Astrocyte (in vitro differentiated cells and primary cell): ENCODE measurements around the gene CENPT. TPM values are rescaled to one million over a fixed set of nuclear protein-coding genes. Genes with fewer than 3 reads are reported as not detected.

ENCODE experiments used
- DNase-seq: peaks from one replicate; pipeline ENCODE4 v3.0.0-alpha.2; 2010; ENCODE audit warnings: low read depth
- FAIRE-seq: peaks from 2 replicates; lab custom pipeline; 2011; peaks lifted over from hg19 to GRCh38; lab: Jason Lieb, UNC
- H2AFZ ChIP-seq: 2 replicates; pipeline ENCODE4 v1.6.0; 2012; ENCODE audit warnings: low read depth, low read length, inconsistent platforms
- H3K27ac ChIP-seq: 2 replicates; pipeline ENCODE4 v1.5.1; 2011; ENCODE audit warnings: low read depth, low read length, inconsistent platforms
- H3K27me3 ChIP-seq: 2 replicates; pipeline ENCODE4 v1.6.0; 2011; ENCODE audit warnings: low read length, inconsistent platforms; ENCODE audit not compliant: insufficient read depth
- H3K36me3 ChIP-seq: 2 replicates; pipeline ENCODE4 v1.5.1; 2011; ENCODE audit warnings: low read length, inconsistent platforms; ENCODE audit not compliant: insufficient read depth
- H3K4me1 ChIP-seq: 2 replicates; pipeline ENCODE4 v1.5.1; 2011; ENCODE audit warnings: low read length, inconsistent platforms; ENCODE audit not compliant: insufficient read depth
- H3K4me2 ChIP-seq: 2 replicates; pipeline ENCODE4 v1.6.0; 2012; ENCODE audit warnings: low read length, inconsistent platforms
- H3K4me3 ChIP-seq: 2 replicates; pipeline ENCODE4 v1.5.1; 2011; ENCODE audit warnings: low read depth, mild to moderate bottlenecking, low read length, inconsistent platforms; ENCODE audit not compliant: insufficient read depth
- H3K79me2 ChIP-seq: 2 replicates; pipeline ENCODE4 v1.6.0; 2012; ENCODE audit warnings: mild to moderate bottlenecking, low read length, inconsistent platforms; ENCODE audit not compliant: insufficient read depth
- H3K9ac ChIP-seq: 2 replicates; pipeline ENCODE4 v1.6.0; 2012; ENCODE audit warnings: mild to moderate bottlenecking, low read length, inconsistent platforms
- H3K9me3 ChIP-seq: 2 replicates; pipeline ENCODE4 v1.5.1; 2012; ENCODE audit warnings: low read depth, mild to moderate bottlenecking, low read length, inconsistent platforms; ENCODE audit not compliant: insufficient read depth
- H4K20me1 ChIP-seq: 2 replicates; pipeline ENCODE4 v1.6.0; 2012; ENCODE audit warnings: low read length, inconsistent platforms; ENCODE audit not compliant: insufficient read depth
- H3K27ac Mint-ChIP-seq: one replicate; pipeline ENCODE4 v1.8.0; 2021; ENCODE audit warnings: mild to moderate bottlenecking, mixed read lengths; ENCODE audit not compliant: unreplicated experiment
- H3K27me3 Mint-ChIP-seq: one replicate; pipeline ENCODE4 v1.8.0; 2021; ENCODE audit warnings: low read depth, mixed read lengths; ENCODE audit not compliant: unreplicated experiment
- H3K36me3 Mint-ChIP-seq: one replicate; pipeline ENCODE4 v1.8.0; 2021; ENCODE audit warnings: low read depth, mixed read lengths; ENCODE audit not compliant: unreplicated experiment
- H3K4me1 Mint-ChIP-seq: one replicate; pipeline ENCODE4 v1.8.0; 2021; ENCODE audit warnings: low read depth, mixed read lengths; ENCODE audit not compliant: unreplicated experiment
- H3K4me3 Mint-ChIP-seq: one replicate; pipeline ENCODE4 v1.8.0; 2021; ENCODE audit warnings: mild to moderate bottlenecking, moderate library complexity, mixed read lengths; ENCODE audit not compliant: unreplicated experiment
- H3K9me3 Mint-ChIP-seq: one replicate; pipeline ENCODE4 v1.8.0; 2021; ENCODE audit warnings: mild to moderate bottlenecking, mixed read lengths; ENCODE audit not compliant: unreplicated experiment
- EZH2 ChIP-seq: IDR thresholded peaks from 2 replicates; pipeline ENCODE4 v1.6.1; 2012; ENCODE audit warnings: mild to moderate bottlenecking, low read length, inconsistent platforms; ENCODE audit not compliant: insufficient read depth
- total RNA-seq: library from RNA; stranded (reverse); gene quantifications from 2 replicates; pipeline ENCODE4 v1.2.1, GENCODE V29; 2021
- TF ChIP-seq, protein P1 (sequence below): IDR thresholded peaks from 2 replicates; pipeline ENCODE4 v1.5.1; 2011; ENCODE audit warnings: low read depth, mild to moderate bottlenecking, inconsistent platforms, low read length, moderate library complexity; ENCODE audit not compliant: insufficient read depth

The CENPT gene
- total RNA-seq, 1 donor from 2014 or later: 79.3 TPM

DNA sequence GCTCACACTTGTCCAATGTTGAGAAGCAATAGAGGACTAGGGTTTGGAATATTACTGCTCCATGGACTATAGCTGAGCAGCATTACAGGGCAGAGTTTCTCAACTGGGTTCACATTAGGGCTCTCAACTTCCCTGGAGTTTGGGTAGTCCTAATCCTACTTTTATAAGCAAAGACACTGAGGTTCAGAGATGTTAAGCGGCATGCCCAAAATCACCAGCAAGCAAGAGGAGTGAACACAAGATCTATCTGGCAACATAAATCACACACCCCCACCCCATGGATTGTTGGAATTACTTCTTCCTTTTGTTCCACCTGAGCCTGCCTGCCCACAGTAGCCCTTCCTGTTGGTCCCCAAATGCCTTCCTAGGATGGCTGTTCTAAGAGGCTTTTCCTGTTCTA, 35.6 kb downstream of the CENPT start:
- H3K27me3 Mint-ChIP-seq: no peaks in the 10 kb centered on the region
- Histone ChIP-seq H3K9ac (no peak overlapping the region), H3K4me2 (no peak overlapping the region), H3K4me3 (no peak overlapping the region), H4K20me1 (no peaks in the 10 kb centered on the region), H3K27me3 (no peaks in the 10 kb centered on the region), H3K4me1 (peaks cover 4% of the 10 kb centered on the region), H3K36me3 (no peaks in the 10 kb centered on the region), H3K27ac (no peak overlapping the region), H2AFZ (no peak overlapping the region), H3K9me3 (no peaks in the 10 kb centered on the region), H3K79me2 (no peaks in the 10 kb centered on the region)
- no peak for DNase-seq
- FAIRE-seq: no peak
- no peak overlapping the region for H3K27ac Mint-ChIP-seq
- H3K4me3 Mint-ChIP-seq: no peak overlapping the region
- no peaks in the 10 kb centered on the region for H3K36me3 Mint-ChIP-seq
- peaks cover 2% of the 10 kb centered on the region for H3K4me1 Mint-ChIP-seq
- H3K9me3 Mint-ChIP-seq: no peaks in the 10 kb centered on the region
- TF ChIP-seq, protein P1, sequence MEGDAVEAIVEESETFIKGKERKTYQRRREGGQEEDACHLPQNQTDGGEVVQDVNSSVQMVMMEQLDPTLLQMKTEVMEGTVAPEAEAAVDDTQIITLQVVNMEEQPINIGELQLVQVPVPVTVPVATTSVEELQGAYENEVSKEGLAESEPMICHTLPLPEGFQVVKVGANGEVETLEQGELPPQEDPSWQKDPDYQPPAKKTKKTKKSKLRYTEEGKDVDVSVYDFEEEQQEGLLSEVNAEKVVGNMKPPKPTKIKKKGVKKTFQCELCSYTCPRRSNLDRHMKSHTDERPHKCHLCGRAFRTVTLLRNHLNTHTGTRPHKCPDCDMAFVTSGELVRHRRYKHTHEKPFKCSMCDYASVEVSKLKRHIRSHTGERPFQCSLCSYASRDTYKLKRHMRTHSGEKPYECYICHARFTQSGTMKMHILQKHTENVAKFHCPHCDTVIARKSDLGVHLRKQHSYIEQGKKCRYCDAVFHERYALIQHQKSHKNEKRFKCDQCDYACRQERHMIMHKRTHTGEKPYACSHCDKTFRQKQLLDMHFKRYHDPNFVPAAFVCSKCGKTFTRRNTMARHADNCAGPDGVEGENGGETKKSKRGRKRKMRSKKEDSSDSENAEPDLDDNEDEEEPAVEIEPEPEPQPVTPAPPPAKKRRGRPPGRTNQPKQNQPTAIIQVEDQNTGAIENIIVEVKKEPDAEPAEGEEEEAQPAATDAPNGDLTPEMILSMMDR: no peak
- no peak for TF ChIP-seq EZH2

DNA sequence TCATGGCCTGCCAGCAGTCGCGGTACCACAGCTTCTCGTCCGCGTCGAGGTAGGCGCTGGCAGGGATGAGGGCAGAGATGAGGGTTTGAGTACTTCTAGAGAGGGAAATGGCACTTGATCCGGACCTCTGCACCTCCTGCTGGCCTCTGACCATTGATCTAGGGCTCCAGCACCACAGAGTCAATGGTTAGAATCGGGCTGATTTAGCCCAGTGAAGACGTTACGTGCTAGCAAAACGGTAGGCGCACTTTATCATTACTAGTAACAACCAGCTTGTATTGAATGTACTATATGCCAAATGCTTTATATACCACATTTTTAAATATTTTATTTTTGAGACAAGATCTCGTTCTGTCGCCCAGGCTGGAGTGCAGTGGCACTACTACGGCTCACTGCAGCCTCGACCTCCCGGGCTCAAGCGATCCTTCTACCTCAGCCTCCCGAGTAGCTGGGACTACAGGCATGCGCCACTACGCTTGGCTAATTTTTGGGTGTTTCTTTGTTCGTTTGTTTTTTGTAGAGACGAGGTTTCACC, 40.3 kb downstream of the CENPT start:
- H3K79me2 ChIP-seq: peaks cover 37% of the 10 kb centered on the region
- H3K36me3 ChIP-seq: peaks cover 7% of the 10 kb centered on the region
- Mint-ChIP-seq H3K27ac (peak overlapping the region; percentile 44), H3K4me3 (peak overlapping the region; percentile 95), H3K36me3 (peaks cover 14% of the 10 kb centered on the region), H3K27me3 (no peaks in the 10 kb centered on the region), H3K4me1 (peaks cover 12% of the 10 kb centered on the region), H3K9me3 (no peaks in the 10 kb centered on the region)
- DNase-seq: no peak
- peak overlapping the region; percentile 98 for H2AFZ ChIP-seq
- H3K4me2 ChIP-seq: peak overlapping the region; percentile 97
- H3K27ac ChIP-seq: peak overlapping the region; percentile 70
- peak overlapping the region; percentile 93 for H3K9ac ChIP-seq
- FAIRE-seq: no peak
- peaks cover 8% of the 10 kb centered on the region for H3K4me1 ChIP-seq
- H3K9me3 ChIP-seq: no peaks in the 10 kb centered on the region
- no peak for TF ChIP-seq EZH2
- TF ChIP-seq, protein P1: no peak
- H3K27me3 ChIP-seq: no peaks in the 10 kb centered on the region
- H3K4me3 ChIP-seq: peak overlapping the region; percentile 97
- H4K20me1 ChIP-seq: peaks cover 22% of the 10 kb centered on the region

DNA sequence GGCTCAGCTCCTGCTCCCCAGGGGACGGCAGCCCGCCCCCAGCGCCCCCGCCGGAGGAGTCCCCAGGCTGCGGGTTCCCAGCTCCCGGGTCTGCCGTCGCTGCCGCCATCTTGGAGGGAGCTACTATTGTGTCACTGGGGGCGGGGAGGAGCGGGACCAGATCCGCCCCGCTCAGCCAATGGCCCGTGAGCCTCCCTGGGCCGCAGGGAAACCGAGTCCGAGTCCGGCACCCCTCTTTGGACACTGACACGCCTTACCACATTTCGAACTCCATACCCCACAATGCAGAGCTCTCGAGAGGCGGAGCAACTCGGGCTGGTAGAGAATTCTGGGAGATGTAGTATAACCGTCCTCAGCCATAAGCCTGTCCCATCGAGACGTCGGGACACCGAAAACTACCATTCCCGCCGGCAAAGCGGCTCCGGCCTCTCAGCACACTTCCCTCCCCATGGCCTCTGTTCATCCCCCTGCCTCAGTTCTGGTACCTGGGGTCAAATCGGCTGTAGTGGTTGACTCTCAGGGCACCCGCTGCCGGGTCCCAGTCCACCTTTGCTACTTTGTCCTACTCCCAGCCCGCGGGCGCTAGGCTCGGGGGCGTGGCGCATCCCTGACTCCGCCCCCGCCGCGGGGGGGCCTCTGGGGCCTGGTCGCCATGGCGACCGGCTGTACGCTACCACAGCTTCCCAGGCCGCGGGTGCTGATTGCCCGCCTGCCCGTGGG, 40.9 kb downstream of the CENPT start, which contains the start of the genes RANBP10 and TSNAXIP1:
RANBP10 (minus strand) TSS at position 133 of the 720 bp plus-strand sequence; CDS start at position 109, 24 bp downstream.
TSNAXIP1 (plus strand) TSS at position 462 of the 720 bp plus-strand sequence. CDS start 261 bp downstream, outside the sequence.
- Mint-ChIP-seq H3K4me3 (peak within 1 kb of the TSS; percentile 95), H3K9me3 (no peaks in the 10 kb centered on the region), H3K27me3 (no peaks in the 10 kb centered on the region), H3K36me3 (peaks cover 14% of the 10 kb centered on the region), H3K4me1 (peaks cover 12% of the 10 kb centered on the region), H3K27ac (peak within 1 kb of the TSS; percentile 44)
- Histone ChIP-seq H3K27me3 (no peaks in the 10 kb centered on the region), H3K4me3 (peak within 1 kb of the TSS; percentile 97), H3K36me3 (peaks cover 7% of the 10 kb centered on the region), H3K27ac (peak within 1 kb of the TSS; percentile 73), H3K79me2 (peaks cover 43% of the 10 kb centered on the region), H3K9me3 (no peaks in the 10 kb centered on the region), H2AFZ (peak within 1 kb of the TSS; percentile 98), H3K4me2 (peak within 1 kb of the TSS; percentile 97), H3K4me1 (peaks cover 8% of the 10 kb centered on the region), H3K9ac (peak within 1 kb of the TSS; percentile 93), H4K20me1 (peaks cover 29% of the 10 kb centered on the region)
- DNase-seq (peak; percentile 98), FAIRE-seq (peak; percentile 52)
- TF ChIP-seq EZH2: no peak
- TF ChIP-seq, protein P1: no peak
